Hepatocyte (in vitro differentiated cells): ENCODE data around the gene UBE2E1. TPM values are rescaled to one million over a fixed set of nuclear protein-coding genes. Genes with fewer than 3 reads are reported as not detected.
A peak's percentile ranks its signal among the peaks of the same experiment; 100 is the strongest.

ENCODE experiments used
- DNase-seq: peaks from one replicate; pipeline ENCODE4 v3.0.0-alpha.2; 2016; ENCODE audit warnings: low spot score
- H2AFZ ChIP-seq: fragments of 200-600 bp; sonication (generic); 2 replicates; pipeline ENCODE4 v1.6.0; 2016; ENCODE audit warnings: antibody characterized with exemption, mild to moderate bottlenecking
- H3K27ac ChIP-seq: fragments of 200-600 bp; sonication (generic); 2 replicates; pipeline ENCODE4 v1.5.1; 2016; ENCODE audit warnings: mild to moderate bottlenecking
- H3K27me3 ChIP-seq: fragments of 200-600 bp; sonication (generic); 2 replicates; pipeline ENCODE4 v1.6.1; 2016
- H3K36me3 ChIP-seq: fragments of 200-600 bp; sonication (generic); replicated peaks from 2 replicates; pipeline ENCODE4 v1.5.1; 2016; ENCODE audit warnings: low read depth; ENCODE audit not compliant: insufficient read depth
- H3K4me1 ChIP-seq: fragments of 200-600 bp; sonication (generic); 2 replicates; pipeline ENCODE4 v1.5.1; 2016; ENCODE audit warnings: mild to moderate bottlenecking, moderate library complexity; ENCODE audit not compliant: insufficient read depth
- H3K4me2 ChIP-seq: fragments of 200-600 bp; sonication (generic); 2 replicates; pipeline ENCODE4 v1.6.0; 2016
- H3K4me3 ChIP-seq: fragments of 200-600 bp; sonication (generic); 2 replicates; pipeline ENCODE4 v1.5.1; 2016; ENCODE audit warnings: mild to moderate bottlenecking
- H3K79me2 ChIP-seq: fragments of 200-600 bp; sonication (generic); 2 replicates; pipeline ENCODE4 v1.6.0; 2017; ENCODE audit warnings: mild to moderate bottlenecking
- H3K9me2 ChIP-seq: fragments of 200-600 bp; sonication (generic); replicated peaks from 2 replicates; pipeline ENCODE4 v1.6.0; 2017; ENCODE audit warnings: mild to moderate bottlenecking; ENCODE audit not compliant: insufficient read depth
- H3K9me3 ChIP-seq: fragments of 200-600 bp; sonication (generic); 2 replicates; pipeline ENCODE4 v1.5.1; 2016; ENCODE audit warnings: low read depth, mild to moderate bottlenecking
- H4K20me1 ChIP-seq: fragments of 200-600 bp; sonication (generic); 2 replicates; pipeline ENCODE4 v1.6.0; 2016; ENCODE audit warnings: mild to moderate bottlenecking; ENCODE audit not compliant: insufficient read depth, poor library complexity, severe bottlenecking
- CTCF ChIP-seq: fragments of 200-600 bp; sonication (generic); IDR thresholded peaks from 2 replicates; pipeline ENCODE4 v1.5.1; 2016; ENCODE audit warnings: antibody characterized with exemption, mild to moderate bottlenecking; ENCODE audit not compliant: poor library complexity
- EZH2 ChIP-seq: fragments of 200-600 bp; sonication (generic); IDR thresholded peaks from 2 replicates; pipeline ENCODE4 v1.6.1; 2016; ENCODE audit warnings: antibody characterized with exemption, mild to moderate bottlenecking, borderline replicate concordance
- EZH2phosphoT487 ChIP-seq: fragments of 200-600 bp; sonication (generic); IDR thresholded peaks from one replicate; pipeline ENCODE4 v1.6.1; 2018; ENCODE audit warnings: antibody characterized with exemption, mild to moderate bottlenecking, low read depth, moderate library complexity; ENCODE audit not compliant: unreplicated experiment, severe bottlenecking
- WGBS: methylation state at CpG from one replicate; pipeline ENCODE4 v1.1.6; 2016; ENCODE audit warnings: low lambda C conversion rate; ENCODE audit errors: missing lambda C conversion rate; 5-methylcytosine and 5-hydroxymethylcytosine counted together
- polyA plus RNA-seq: library from polyadenylated mRNA; unstranded; fragments of >200 nt; fragmentation: Nextera tagmentation; extraction: Ambion mirVana; gene quantifications from 2 replicates; pipeline ENCODE4 v1.2.1, GENCODE V29; 2016
- total RNA-seq: library from RNA; depleted of rRNA; stranded (reverse); fragments of >200 nt; gene quantifications from 2 replicates; pipeline ENCODE4 v1.2.3, GENCODE V29; 2014

The UBE2E1 gene
- total and polyA plus RNA-seq, 2 experiments from 2014 or later: 20.8 to 179 TPM

GRCh38 chr3:23760325-23760724 is 45.4 kb upstream of the UBE2E1 start:
- WGBS: 93% methylated on average over 3 of the region's 3 CpGs
- Histone ChIP-seq H3K4me2 (no peak overlapping the region), H3K27ac (no peak overlapping the region), H3K4me1 (peaks cover 3% of the 10 kb centered on the region), H3K4me3 (no peak overlapping the region), H3K79me2 (no peaks in the 10 kb centered on the region), H4K20me1 (no peaks in the 10 kb centered on the region), H3K27me3 (no peaks in the 10 kb centered on the region), H3K9me3 (no peaks in the 10 kb centered on the region), H2AFZ (no peak overlapping the region), H3K36me3 (no peaks in the 10 kb centered on the region), H3K9me2 (no peaks in the 10 kb centered on the region)
- no peak for DNase-seq
- no peak for TF ChIP-seq CTCF

GRCh38 chr3:23760871-23761373 is 44.8 kb upstream of the UBE2E1 start:
- DNase-seq: no peak
- Histone ChIP-seq H3K4me2 (no peak overlapping the region), H2AFZ (no peak overlapping the region), H3K4me3 (no peak overlapping the region), H3K4me1 (peaks cover 3% of the 10 kb centered on the region), H3K9me3 (no peaks in the 10 kb centered on the region), H3K79me2 (no peaks in the 10 kb centered on the region), H4K20me1 (no peaks in the 10 kb centered on the region), H3K27me3 (no peaks in the 10 kb centered on the region), H3K9me2 (no peaks in the 10 kb centered on the region), H3K27ac (no peak overlapping the region), H3K36me3 (no peaks in the 10 kb centered on the region)
- TF ChIP-seq EZH2phosphoT487 (no peak), EZH2 (no peak)
- WGBS: 58% methylated on average over 7 of the region's 7 CpGs

- H3K36me3 ChIP-seq: no peaks in the 10 kb centered on the region
- no peaks in the 10 kb centered on the region for H3K9me3 ChIP-seq
- peak; percentile 70 for DNase-seq
- peaks cover 3% of the 10 kb centered on the region for H3K4me1 ChIP-seq
- TF ChIP-seq CTCF (peak; percentile 51), EZH2 (no peak)
- 46% methylated on average over 2 of the region's 2 CpGs for WGBS
- H4K20me1 ChIP-seq: no peaks in the 10 kb centered on the region
- H3K79me2 ChIP-seq: no peaks in the 10 kb centered on the region
- no peak overlapping the region for H3K27ac ChIP-seq
- H2AFZ ChIP-seq: no peak overlapping the region
- H3K4me2 ChIP-seq: no peak overlapping the region
- H3K27me3 ChIP-seq: no peaks in the 10 kb centered on the region
- no peaks in the 10 kb centered on the region for H3K9me2 ChIP-seq
- H3K4me3 ChIP-seq: no peak overlapping the region
Measured at GRCh38 chr3:23761440-23761896, 44.3 kb upstream of the UBE2E1 start.

- H3K27me3 ChIP-seq: no peaks in the 10 kb centered on the region
- no peaks in the 10 kb centered on the region for H3K9me3 ChIP-seq
- peak overlapping the region; percentile 68 for H2AFZ ChIP-seq
- peaks cover 3% of the 10 kb centered on the region for H3K4me1 ChIP-seq
- H3K27ac ChIP-seq: peak overlapping the region; percentile 74
- peak overlapping the region; percentile 64 for H3K4me2 ChIP-seq
- H3K79me2 ChIP-seq: no peaks in the 10 kb centered on the region
- H4K20me1 ChIP-seq: no peaks in the 10 kb centered on the region
- DNase-seq: no peak
- 91% methylated on average over 7 of the region's 7 CpGs for WGBS
- no peak overlapping the region for H3K4me3 ChIP-seq
- TF ChIP-seq EZH2: no peak
- TF ChIP-seq EZH2phosphoT487: no peak
- TF ChIP-seq CTCF: no peak
- no peaks in the 10 kb centered on the region for H3K9me2 ChIP-seq
- H3K36me3 ChIP-seq: no peaks in the 10 kb centered on the region
Measured at GRCh38 chr3:23762214-23762613, 43.5 kb upstream of the UBE2E1 start.
